Breast epithelium (tissue), 3 donors: ENCODE data around the gene PPM1H.

Experiments used
- CTCF ChIP-seq, 3 donors: fragments of 450-650 bp; IDR thresholded peaks; one replicate each; pipeline ENCODE4 v1.5.1; 2016 to 2017; ENCODE audit warnings: antibody characterized with exemption in 3 of 3, mild to moderate bottlenecking in 3 of 3, moderate library complexity in 3 of 3
- POLR2A ChIP-seq: fragments of 450-650 bp; IDR thresholded peaks from one replicate; pipeline ENCODE4 v1.6.1; 2016; ENCODE audit warnings: antibody characterized with exemption, mild to moderate bottlenecking, moderate library complexity
- POLR2AphosphoS5 ChIP-seq, 3 donors: sonication (generic); formaldehyde crosslinking; IDR thresholded peaks; one replicate each; pipeline ENCODE4 v1.6.1; 2017; ENCODE audit warnings: antibody characterized with exemption in 3 of 3

- no peak for TF ChIP-seq POLR2AphosphoS5 (IDR thresholded peaks at IDR 0.05)
- no peak for TF ChIP-seq CTCF (IDR thresholded peaks at IDR 0.05)
- TF ChIP-seq POLR2A = no peak
Observed at GRCh38 chr12:62718762-62719426, 216.1 kb downstream of the PPM1H start.
